ENCODE results near the gene GDE1.
A peak's percentile ranks its signal among the peaks of the same experiment; 100 is the strongest.

The GDE1 gene

GRCh38 chr16:19523559-19524355 lies 1.9 kb upstream of the GDE1 start, which contains the start of gene CCP110:
CCP110 (plus strand) TSS chr16:19523942; CDS start chr16:19527882, 3,940 bp downstream.
- peak; percentile 97 for DNase-seq (ENCODE audit: low spot score)

GRCh38 chr16:19523184-19523558 lies 1.3 kb upstream of the GDE1 start:
- no peak for DNase-seq (ENCODE audit: low spot score)

- DNase-seq (ENCODE audit: low spot score) = no peak
Observed at GRCh38 chr16:19522760-19523159, 862 bp upstream of the GDE1 start.

DNA sequence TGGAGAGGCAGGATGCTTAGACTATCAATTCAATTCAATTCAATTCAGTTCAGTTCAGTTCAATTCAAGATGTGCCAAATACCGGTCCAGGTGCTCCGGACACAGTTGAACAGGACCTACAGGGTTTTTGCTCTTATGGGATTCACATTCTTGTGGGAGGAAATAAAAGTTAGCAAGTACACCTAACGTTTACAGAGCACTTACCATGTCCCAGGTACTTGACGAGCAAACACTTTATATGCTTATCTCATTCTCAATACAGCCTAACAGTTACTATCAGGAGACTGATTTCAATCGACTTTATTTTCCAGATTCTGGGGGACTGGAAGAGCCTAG lies 467 bp upstream of the GDE1 start:
- no peak for DNase-seq (ENCODE audit: low spot score)

- peak; percentile 25 for DNase-seq (ENCODE audit: low spot score)
Observed at GRCh38 chr16:19520861-19521331, 1.0 kb downstream of the GDE1 start.

- DNase-seq (ENCODE audit: low spot score) = no peak
Observed at GRCh38 chr16:19518388-19518787, 3.5 kb downstream of the GDE1 start.

DNA sequence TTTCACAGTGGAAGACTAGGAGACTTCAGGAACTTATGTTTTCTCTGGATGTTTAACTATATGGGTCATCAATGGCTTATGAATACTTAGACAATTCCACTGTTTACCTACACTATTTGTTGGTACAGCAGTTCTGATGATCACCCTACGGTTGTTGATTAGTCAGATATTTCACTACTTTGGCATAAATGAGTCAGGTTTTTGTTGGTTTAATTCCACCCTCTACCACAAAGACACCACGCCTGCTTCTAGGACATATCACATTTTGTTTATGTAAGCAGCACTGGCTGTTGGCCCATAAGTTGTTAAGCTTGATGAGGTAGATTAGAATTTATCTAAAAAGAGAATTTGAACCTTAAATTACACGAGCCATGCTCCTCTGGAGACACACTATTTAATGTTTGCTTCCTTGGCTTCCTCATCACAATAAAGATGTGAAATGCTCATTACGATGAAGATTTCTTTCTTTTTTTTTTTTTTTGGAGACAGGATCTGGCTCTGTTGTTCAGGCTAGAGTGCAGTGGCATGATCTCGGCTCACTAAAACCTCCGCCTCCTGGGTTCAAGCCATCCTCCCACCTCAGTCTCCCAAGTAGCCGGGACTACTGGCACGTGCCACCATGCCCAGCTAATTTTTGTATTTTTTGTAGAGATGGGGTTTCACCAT lies 4.3 kb downstream of the GDE1 start:
- DNase-seq (ENCODE audit: low spot score) = peak; percentile 74

DNA sequence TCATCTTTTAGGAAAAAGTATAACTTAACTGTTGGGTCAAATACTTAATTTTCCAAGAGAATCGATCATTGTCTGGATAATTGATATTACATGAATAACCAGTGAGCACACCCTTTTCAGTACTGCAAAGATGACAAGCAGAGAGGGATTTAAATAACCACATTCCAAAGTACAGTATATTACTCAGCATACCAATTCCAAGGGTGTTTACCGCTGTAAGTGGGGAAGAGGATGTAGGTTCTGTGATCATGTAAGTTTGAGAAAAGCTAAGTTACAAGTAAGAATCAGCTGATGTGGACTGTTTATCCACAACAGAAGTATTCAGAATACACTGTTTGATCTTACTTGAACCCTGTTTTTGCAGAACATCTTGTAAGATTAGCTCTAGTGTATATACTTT lies 6.1 kb downstream of the GDE1 start:
- DNase-seq (ENCODE audit: low spot score) = no peak

DNA sequence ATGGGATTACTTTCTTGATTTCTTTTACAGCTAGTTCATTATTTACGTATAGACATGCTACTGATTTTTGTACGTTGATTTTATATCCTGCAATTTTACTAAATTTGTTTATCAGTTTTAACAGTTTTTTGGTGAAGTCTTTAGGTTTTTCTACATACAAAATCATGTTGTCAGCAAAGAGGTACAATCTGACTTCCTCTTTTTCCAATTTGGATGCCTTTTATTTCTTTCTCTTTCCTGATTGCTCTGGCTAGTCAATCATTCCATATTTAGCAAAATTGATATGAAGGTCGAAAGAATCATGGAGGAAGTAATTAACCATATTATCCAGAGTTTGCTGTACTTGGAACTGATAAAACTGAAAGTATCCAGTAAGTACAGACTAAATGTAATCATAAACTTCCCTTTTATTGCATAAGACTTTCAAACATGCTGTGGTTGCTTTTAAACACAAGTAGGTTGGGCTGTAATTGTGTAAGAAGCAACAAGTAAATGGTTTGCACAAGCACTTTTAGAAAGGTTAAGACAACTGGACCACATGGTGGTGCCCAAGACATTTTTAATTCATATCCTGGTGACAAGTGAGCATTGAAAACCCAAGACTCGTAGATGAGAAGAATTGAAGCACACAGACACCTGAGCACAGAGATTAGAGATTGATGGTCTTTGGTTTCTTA lies 8.4 kb downstream of the GDE1 start:
- DNase-seq (ENCODE audit: low spot score) = no peak

DNA sequence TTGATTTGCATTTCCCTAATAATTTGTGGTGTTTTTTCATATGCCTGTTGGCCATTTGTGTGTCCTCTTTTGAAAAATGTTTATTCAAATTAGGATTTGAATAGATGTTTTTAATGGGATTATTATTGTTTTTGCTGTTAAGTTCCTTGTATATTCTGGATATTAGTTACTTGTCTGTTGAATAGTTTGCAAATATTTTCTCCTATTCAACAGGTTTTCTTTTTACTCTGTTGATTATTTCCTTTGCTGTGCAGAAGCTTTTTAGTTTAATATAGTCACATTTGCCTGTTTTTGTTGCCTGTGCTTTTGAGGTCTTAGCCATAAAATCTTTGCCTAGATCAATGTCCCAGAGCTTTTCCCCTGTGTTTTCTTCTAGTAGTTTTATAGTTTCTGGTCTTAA lies 9.6 kb downstream of the GDE1 start:
- DNase-seq (ENCODE audit: low spot score) = no peak

DNA sequence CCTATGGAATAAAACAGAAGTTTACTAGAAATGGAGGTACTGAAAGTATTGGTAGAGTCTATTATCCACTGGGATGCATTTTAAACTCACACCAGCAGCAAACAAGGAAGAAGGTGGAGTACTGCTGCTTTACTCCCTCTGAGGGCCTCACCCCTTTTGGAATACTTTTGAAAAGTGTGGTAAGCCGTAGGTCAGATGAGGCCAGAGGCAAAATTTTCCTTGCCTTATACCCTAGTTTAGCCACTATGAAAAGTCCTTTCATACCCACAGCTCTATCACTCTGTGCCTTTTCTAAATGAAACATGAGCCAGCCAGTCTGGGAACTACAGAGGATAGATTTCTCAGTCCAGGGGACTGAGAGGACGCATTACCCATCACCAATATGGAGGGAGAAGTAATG lies 14.0 kb downstream of the GDE1 start:
- DNase-seq (ENCODE audit: low spot score) = no peak

GRCh38 chr16:19506965-19507364 lies 14.9 kb downstream of the GDE1 start:
- DNase-seq (ENCODE audit: low spot score) = no peak

DNA sequence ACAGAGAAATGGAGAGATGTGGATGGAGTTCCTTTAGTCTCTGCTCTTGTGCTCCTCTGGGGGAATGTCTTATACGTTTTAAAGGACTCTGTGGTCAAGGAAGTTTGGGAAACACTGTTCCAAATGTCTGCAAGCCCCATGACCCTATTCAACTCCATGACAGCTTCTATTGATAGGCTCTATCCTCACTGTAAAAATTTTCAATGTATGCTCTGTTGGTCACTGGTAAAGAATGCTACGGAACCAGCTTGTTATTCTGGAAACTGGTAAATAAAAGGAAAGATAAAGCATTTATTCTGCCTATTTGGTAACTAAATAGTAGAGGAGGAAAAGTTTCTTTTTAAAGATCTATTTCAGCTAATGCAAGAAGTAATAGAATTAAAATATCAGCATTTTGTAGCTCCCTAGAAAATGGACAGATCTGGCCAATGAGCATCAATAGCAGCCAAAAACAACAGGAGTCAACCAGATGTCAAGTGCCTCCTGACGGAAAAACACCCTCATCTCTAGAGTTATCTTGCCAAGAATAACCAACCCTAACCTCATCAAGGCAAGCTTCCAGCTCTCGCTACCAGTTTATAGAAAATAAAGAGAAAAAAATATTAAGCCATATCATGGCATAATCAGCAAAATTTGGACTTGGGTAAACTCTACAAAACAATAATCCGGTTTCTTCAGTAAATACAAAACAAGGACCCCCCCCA lies 16.1 kb downstream of the GDE1 start:
- DNase-seq (ENCODE audit: low spot score) = no peak

- DNase-seq (ENCODE audit: low spot score) = no peak
Observed at GRCh38 chr16:19503461-19504075, 18.3 kb downstream of the GDE1 start.

GRCh38 chr16:19502395-19503131 lies 19.3 kb downstream of the GDE1 start:
- peak; percentile 69 for DNase-seq (ENCODE audit: low spot score)

DNA sequence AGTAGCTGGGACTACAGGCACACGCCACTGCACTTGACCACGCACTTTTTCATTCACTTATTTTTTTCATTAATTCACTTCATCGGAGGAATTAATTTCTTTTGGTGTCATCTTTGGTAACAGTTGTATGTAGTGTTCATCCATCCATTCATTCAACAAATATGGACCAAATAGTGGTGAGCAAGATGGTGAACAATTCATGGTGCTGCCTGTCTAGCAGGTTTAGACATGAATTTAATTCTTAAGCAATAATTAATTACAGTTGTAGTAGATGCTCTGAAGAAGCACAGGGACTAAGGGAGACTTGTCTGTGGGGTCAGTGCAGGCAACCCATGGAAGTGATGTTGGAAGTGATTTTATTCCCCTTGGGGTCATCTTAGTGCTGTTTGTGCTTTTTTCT lies 22.4 kb downstream of the GDE1 start:
- no peak for DNase-seq (ENCODE audit: low spot score)

GRCh38 chr16:19499006-19499405 lies 22.9 kb downstream of the GDE1 start:
- no peak for DNase-seq (ENCODE audit: low spot score)

GRCh38 chr16:19497176-19497575 lies 24.7 kb downstream of the GDE1 start:
- no peak for DNase-seq (ENCODE audit: low spot score)

GRCh38 chr16:19490619-19491018 lies 31.3 kb downstream of the GDE1 start:
- no peak for DNase-seq (ENCODE audit: low spot score)

DNA sequence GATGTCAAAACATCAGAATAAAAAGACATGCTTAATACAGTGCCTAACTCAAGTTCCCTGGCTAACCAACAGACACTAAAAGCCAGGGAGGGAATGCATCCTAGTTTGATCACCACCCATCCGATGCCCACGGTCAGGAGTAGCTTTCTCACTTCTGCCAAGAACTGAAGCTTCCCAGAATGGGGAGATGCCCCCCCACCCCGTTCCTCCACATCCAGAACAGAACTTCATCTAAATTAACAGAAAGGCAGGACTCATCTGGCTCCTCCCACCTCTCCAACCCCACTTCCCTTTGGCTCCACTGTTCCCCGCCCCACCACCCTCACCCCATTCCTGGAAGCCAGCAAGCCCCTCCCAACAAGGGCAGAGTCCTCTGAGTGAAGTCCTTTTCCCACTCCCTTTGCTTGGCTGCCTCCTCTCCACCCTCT lies 33.7 kb downstream of the GDE1 start:
- no peak for DNase-seq (ENCODE audit: low spot score)

DNA sequence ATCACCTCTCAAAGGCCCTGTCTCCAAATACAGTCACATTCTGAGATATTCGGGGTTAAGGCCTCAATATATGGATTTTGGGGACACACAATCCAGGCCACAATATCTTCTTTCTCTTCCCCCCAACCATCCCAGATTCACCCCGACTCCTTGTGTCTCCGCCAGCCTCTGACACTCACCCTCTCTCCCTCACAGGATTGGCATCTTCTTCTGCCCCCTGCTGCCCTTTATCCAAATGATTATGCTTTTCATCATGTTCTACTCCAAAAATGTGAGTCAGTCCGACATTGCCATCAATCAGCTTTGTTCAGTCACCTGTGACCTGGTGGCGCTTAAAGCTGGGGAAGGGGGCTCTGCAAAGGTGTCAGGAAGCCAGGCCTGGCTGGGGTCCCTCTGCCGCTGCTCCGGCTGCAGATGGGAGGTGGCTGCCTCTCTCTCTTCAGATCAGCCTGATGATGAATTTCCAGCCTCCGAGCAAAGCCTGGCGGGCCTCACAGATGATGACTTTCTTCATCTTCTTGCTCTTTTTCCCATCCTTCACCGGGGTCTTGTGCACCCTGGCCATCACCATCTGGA lies 35.1 kb downstream of the GDE1 start:
- DNase-seq (ENCODE audit: low spot score) = no peak
